OCI-M1 (cell line): Measurements from ENCODE around the gene ATPAF1.
A peak's percentile ranks its signal among the peaks of the same experiment; 100 is the strongest.

Experiments
- DNase-seq: peaks from one replicate; lab custom pipeline; 2025; lab: John Stamatoyannopoulos, UW

The ATPAF1 gene

DNA sequence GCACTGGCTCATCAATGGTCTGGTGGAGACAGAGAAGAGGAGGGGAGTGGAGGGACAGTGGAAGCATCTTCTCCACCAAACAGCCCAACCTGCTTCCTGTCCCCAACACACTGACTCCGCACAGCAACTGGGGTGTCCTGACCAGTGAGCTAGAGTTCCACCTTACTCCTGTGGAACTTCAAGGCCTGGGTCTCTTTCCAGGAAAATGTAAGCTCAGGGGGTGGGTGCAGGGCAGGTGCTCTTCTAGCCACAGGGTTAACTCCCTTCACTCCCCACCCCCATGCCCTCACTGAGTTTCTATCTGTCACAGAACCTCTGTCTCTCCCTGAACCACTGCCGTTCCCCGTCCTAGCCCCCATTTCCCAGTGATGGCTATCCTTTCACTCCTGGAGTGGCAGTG, 52.4 kb downstream of the ATPAF1 start:
- peak; percentile 39 for DNase-seq

GRCh38 chr1:46615088-46615487, 53.1 kb downstream of the ATPAF1 start:
- no peak for DNase-seq

DNA sequence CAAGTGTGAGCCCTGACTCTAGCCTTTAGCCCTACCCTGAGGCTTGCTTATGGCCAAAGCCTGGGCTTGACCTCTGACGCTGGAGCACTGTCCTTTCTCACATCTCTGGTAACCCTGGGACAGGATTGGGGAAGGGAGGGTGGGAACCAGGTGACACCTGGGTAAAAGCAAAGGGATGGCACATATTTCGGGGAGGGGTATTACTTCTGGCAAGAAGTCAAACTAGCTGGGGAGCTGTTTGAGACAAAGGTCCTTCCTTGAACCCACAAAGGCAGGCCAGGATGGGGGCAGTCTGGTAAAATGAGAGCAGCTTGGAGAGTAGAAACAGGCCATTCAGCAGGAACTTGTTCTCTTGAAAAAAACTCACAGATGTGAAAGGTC, 53.6 kb downstream of the ATPAF1 start:
- no peak for DNase-seq

GRCh38 chr1:46613661-46614603, 54.2 kb downstream of the ATPAF1 start:
- peak; percentile 67 for DNase-seq

GRCh38 chr1:46612937-46613660, 55.1 kb downstream of the ATPAF1 start:
- DNase-seq: no peak

GRCh38 chr1:46611691-46612221, 56.4 kb downstream of the ATPAF1 start:
- DNase-seq: peak; percentile 18

DNA sequence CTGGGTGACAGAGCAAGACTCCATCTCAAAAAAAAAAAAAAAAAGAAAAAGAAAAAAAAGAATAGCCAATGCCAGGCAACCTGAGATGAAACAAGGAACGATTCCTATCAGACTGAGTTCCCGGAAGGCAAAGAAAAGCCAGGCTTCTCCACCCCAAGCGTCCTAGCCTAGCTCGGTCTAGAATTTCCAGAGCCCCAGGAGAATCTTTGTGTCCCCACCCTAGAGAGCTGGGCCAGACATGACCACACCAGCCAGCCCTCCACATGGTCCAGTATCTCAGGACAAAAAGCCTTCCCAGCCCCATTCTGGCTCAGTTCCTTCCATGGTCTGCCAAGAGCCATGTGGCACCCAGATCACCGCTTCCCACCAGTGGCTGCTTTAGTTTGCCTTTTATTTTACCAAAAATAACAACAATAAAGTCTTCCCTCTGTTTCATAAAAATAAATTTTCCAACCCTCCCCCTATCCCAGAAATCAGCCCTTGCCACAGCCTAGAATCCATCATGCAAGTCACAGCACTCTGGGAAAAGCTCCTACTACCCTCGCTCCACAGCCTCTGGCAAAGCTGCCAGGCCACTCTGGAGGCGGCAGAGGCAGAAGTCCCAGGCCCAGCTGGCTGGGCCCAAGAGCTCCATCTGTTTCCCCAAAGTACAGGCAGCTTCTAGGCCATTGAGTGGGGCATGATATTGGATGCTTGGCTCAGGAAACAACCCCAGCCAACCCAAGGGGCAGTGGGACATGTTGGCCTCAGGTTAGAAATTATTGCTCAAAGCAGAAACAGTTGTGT, 60.6 kb downstream of the ATPAF1 start:
- no peak for DNase-seq

GRCh38 chr1:46606255-46606965, 61.8 kb downstream of the ATPAF1 start:
- no peak for DNase-seq

DNA sequence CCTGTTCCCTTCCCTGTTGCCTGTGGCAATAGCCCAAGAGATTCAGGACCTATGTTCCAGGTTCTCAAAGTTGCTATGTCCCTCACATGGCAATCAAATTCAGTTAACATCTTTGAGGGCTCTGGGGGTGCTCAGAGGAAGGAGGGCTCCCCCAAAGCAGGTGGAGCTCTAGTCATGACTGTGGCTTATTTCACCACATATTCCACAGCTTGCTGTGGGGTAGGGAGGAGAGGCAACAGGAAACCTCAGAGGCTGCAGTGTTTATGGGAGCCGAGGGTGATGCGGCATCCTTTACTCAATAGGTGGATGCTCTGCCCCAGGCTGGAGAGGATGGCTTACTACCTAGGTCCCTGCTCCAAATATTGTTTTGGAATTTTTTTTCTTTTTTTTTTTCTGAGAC, 62.9 kb downstream of the ATPAF1 start:
- no peak for DNase-seq

DNA sequence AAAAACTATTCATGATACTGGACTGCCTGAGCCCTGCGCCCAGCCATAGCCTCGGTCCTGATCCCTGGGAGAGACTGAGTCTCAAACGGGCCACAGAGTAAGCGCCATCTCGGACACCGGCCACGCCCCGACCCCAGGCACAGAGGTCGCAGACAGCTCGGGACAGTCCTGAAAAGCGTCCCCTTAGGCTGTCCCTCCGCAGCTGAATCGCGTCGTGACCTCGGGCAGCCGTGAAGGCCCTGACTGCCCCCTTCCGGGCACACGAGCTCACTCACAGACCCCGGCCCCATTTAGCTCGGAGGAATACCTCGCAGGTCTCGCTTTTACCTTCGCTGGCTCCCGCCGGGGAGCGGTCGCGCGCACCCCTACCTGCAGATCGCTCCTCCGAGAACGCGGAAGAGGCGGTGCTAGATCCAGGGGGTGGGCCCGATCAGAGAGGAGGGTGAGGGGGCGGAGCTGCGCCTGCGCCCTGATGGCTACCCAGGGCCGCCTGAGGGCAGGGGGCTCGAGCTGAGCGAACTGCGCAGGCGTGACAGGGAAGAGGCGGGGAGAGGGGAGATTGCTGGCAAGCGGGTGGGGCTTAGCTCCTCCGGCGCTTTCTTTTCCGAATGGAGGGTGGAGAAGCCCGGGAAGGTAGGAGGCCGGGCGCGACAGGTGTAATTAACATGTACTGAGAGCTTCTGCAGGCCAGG, 64.2 kb downstream of the ATPAF1 start, which contains the start of gene MKNK1:
MKNK1 (minus strand) TSS at position 411 of the 692 bp plus-strand sequence. CDS start 20,941 bp downstream, outside the sequence.
- DNase-seq: peak; percentile 98

GRCh38 chr1:46603481-46603857, 64.7 kb downstream of the ATPAF1 start:
- DNase-seq: peak; percentile 44

GRCh38 chr1:46601257-46602007, 66.7 kb downstream of the ATPAF1 start:
- no peak for DNase-seq

- DNase-seq: peak; percentile 32
These were observed 68.8 kb downstream of the ATPAF1 start for GRCh38 chr1:46599059-46599970.

DNA sequence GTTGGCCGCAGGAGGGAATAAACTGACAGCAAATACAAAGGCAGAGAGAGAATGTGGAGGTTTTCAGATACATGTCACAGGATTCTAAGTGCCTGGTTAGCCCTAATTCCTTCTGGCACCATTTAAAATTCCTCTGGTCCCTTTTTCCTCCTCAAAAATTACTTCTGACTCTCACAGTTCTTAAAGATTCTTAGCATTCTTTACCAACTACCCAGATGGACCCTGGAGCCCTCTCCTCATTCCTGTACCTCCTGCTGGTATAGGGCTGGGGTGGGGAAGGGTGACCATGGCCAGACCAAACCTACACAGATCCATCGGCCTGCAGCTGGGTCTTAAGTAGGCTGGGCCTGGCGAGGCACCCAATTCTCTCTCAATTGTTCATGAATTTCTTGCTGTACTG, 71.3 kb downstream of the ATPAF1 start:
- no peak for DNase-seq

DNA sequence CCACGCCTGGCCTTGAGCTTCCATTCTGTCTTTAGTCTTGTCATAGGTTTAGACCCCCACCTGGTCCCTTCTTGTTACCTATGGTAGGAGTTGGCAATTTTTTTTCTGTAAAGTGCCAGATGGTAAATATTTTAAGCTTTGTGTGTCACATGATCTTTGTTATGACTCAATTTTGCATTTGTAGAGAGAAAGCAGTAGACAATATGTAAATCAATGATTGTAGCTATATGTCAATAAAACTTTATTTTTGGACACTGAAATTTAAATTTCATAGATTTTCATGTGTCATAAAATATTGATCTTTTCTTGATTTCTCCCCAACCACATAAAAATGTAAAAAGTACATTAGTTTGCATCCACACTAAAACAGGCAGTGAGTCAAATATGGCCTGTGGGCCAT, 72.1 kb downstream of the ATPAF1 start:
- DNase-seq: no peak

DNA sequence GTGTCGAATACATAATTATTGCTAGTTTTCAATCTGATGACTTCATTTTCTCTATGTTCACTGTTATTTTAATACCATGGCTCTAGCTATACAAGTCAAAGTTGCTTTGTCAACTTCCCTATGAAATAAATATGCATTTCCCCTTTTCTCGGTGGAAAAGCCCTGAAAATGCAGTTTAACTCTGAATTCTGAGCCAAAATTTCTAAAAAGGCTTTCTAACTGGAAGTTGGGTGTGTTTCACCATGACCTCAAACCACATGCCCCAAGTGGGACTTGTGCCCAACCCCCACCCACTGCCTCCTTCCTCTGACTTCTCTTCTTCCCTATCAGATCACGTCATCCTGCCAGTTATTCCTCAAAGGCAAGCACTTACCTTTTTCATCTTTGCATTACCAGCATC, 73.0 kb downstream of the ATPAF1 start:
- DNase-seq: peak; percentile 90

- no peak for DNase-seq
These were observed 74.1 kb downstream of the ATPAF1 start for GRCh38 chr1:46594063-46594462.

GRCh38 chr1:46592823-46593222, 75.3 kb downstream of the ATPAF1 start:
- no peak for DNase-seq

GRCh38 chr1:46589529-46589928, 78.6 kb downstream of the ATPAF1 start:
- no peak for DNase-seq
